NCI-H1930 (cell line): Measurements from ENCODE around the gene AGTRAP.

Source experiments
- DNase-seq, 2 experiments: peaks; one replicate each; lab custom pipeline; 2025; lab: John Stamatoyannopoulos, UW

Gene AGTRAP

GRCh38 chr1:11764115-11764514 lies 28.2 kb downstream of the AGTRAP start:
- DNase-seq = no peak

- DNase-seq = no peak
Observed at GRCh38 chr1:11764519-11764918, 28.6 kb downstream of the AGTRAP start.

- DNase-seq = no peak
Observed at GRCh38 chr1:11765661-11766428, 29.9 kb downstream of the AGTRAP start.

GRCh38 chr1:11766429-11766776 lies 30.5 kb downstream of the AGTRAP start:
- DNase-seq = no peak

- no peak for DNase-seq
Observed at GRCh38 chr1:11767922-11768704, 32.2 kb downstream of the AGTRAP start.

GRCh38 chr1:11768821-11769220 lies 32.9 kb downstream of the AGTRAP start:
- DNase-seq = no peak

- DNase-seq = no peak
Observed at GRCh38 chr1:11769274-11769673, 33.3 kb downstream of the AGTRAP start.

GRCh38 chr1:11770011-11770410 lies 34.1 kb downstream of the AGTRAP start:
- DNase-seq = no peak

- DNase-seq = no peak
Observed at GRCh38 chr1:11771481-11772043, 35.6 kb downstream of the AGTRAP start.

- no peak for DNase-seq
Observed at GRCh38 chr1:11772458-11772857, 36.5 kb downstream of the AGTRAP start.

GRCh38 chr1:11774753-11775152 lies 38.8 kb downstream of the AGTRAP start:
- DNase-seq = no peak

GRCh38 chr1:11777658-11778322 lies 41.9 kb downstream of the AGTRAP start:
- DNase-seq = no peak

GRCh38 chr1:11778336-11778735 lies 42.4 kb downstream of the AGTRAP start:
- no peak for DNase-seq

GRCh38 chr1:11778844-11779623 lies 43.1 kb downstream of the AGTRAP start:
- no peak for DNase-seq

GRCh38 chr1:11779715-11780379 lies 43.9 kb downstream of the AGTRAP start:
- no peak for DNase-seq

GRCh38 chr1:11780380-11781147 lies 44.6 kb downstream of the AGTRAP start:
- DNase-seq = no peak

GRCh38 chr1:11781297-11781696 lies 45.4 kb downstream of the AGTRAP start:
- no peak for DNase-seq

GRCh38 chr1:11782127-11782708 lies 46.3 kb downstream of the AGTRAP start:
- no peak for DNase-seq

- no peak for DNase-seq
Observed at GRCh38 chr1:11783556-11783955, 47.6 kb downstream of the AGTRAP start.
